ENCODE measurements around the gene DEFB119. TPM values are rescaled to one million over a fixed set of nuclear protein-coding genes. Genes with fewer than 3 reads are reported as not detected.
"Not testable (repeated sequence)": the region's sequence is repeated elsewhere in the genome, so short reads cannot be mapped to it uniquely, and the experiment has no call there.

The DEFB119 gene
- total RNA-seq, 4 donors from 2014 or later, result 2.7 TPM; not detected in 3

DNA sequence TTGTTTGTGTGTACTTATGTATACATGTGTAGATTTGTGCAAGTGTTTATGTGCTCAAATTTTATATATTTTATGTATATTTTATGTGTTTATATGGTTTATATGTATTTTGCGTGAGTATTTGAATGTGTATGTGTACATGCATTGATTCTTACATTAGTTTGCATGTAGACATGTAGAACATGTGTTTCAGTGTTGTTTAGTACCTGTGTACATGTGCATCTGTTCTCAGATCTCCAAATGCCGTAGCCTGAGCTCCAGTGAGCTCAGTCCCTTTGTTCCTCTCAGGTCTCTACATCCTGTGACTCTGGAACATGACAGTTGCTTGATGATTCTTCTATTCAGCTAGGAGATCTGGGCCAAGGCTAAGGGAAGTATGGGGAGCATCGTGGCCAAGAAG is 4.5 kb upstream of the DEFB119 start:
- no peaks in the 10 kb centered on the region for H3K9me3 ChIP-seq
- peaks cover 0 to 25% (median 0%) of the 10 kb centered on the region in 4 donors for H3K27me3 ChIP-seq
- intact Hi-C loops (cut with DNase I), result no loop called here
- no peak for DNase-seq (ENCODE audit: extremely low spot score)
- H3K27ac ChIP-seq (replicated peaks in 1 of 4), result no peak overlapping the region
- H3K4me1 ChIP-seq, result no peaks in the 10 kb centered on the region
- 48% methylated on average over 3 of the region's 3 CpGs for WGBS
- TF ChIP-seq POLR2A (IDR thresholded peaks at IDR 0.05; ENCODE audit: low read depth) (no peak), EP300 (IDR thresholded peaks at IDR 0.05) (no peak), POLR2AphosphoS5 (IDR thresholded peaks at IDR 0.05) (no peak)
- TF ChIP-seq, protein P1, sequence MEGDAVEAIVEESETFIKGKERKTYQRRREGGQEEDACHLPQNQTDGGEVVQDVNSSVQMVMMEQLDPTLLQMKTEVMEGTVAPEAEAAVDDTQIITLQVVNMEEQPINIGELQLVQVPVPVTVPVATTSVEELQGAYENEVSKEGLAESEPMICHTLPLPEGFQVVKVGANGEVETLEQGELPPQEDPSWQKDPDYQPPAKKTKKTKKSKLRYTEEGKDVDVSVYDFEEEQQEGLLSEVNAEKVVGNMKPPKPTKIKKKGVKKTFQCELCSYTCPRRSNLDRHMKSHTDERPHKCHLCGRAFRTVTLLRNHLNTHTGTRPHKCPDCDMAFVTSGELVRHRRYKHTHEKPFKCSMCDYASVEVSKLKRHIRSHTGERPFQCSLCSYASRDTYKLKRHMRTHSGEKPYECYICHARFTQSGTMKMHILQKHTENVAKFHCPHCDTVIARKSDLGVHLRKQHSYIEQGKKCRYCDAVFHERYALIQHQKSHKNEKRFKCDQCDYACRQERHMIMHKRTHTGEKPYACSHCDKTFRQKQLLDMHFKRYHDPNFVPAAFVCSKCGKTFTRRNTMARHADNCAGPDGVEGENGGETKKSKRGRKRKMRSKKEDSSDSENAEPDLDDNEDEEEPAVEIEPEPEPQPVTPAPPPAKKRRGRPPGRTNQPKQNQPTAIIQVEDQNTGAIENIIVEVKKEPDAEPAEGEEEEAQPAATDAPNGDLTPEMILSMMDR (IDR thresholded peaks at IDR 0.05), result no peak
- H3K4me3 ChIP-seq, result no peak overlapping the region
- H3K36me3 ChIP-seq, result no peaks in the 10 kb centered on the region

DNA sequence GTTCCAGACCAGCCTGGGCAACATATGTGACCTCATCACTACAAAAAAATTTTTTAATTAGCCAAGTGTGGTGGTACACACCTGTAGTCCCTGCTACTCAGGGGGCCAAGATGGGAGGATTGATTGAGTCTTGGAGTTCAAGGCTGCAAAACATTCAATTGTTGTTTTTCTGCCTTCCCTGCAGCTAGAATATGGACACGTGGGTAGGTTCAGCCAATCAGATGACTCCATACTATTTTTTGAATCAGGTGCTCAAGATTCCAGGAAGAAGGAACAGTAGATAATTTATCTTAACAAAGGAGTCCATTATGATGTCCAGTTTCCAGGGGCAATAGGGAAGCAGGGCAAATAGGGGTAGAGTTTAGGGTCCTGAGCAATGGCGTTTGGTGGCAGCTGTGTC is 2.4 kb upstream of the DEFB119 start:
- no peak overlapping the region for H3K27ac ChIP-seq (replicated peaks in 1 of 4)
- H3K27me3 ChIP-seq, result peaks cover 0 to 36% (median 0%) of the 10 kb centered on the region in 4 donors
- no peak for TF ChIP-seq EP300 (IDR thresholded peaks at IDR 0.05)
- TF ChIP-seq, protein P1 (IDR thresholded peaks at IDR 0.05), result no peak
- TF ChIP-seq POLR2AphosphoS5 (IDR thresholded peaks at IDR 0.05), result no peak
- TF ChIP-seq POLR2A (IDR thresholded peaks at IDR 0.05; ENCODE audit: low read depth), result no peak
- H3K4me1 ChIP-seq, result no peaks in the 10 kb centered on the region
- 65% methylated on average over 2 of the region's 2 CpGs for WGBS
- no peaks in the 10 kb centered on the region for H3K9me3 ChIP-seq
- DNase-seq (ENCODE audit: extremely low spot score), result no peak
- intact Hi-C loops (cut with DNase I), result no loop called here
- H3K36me3 ChIP-seq, result no peaks in the 10 kb centered on the region
- no peak overlapping the region for H3K4me3 ChIP-seq

DNA sequence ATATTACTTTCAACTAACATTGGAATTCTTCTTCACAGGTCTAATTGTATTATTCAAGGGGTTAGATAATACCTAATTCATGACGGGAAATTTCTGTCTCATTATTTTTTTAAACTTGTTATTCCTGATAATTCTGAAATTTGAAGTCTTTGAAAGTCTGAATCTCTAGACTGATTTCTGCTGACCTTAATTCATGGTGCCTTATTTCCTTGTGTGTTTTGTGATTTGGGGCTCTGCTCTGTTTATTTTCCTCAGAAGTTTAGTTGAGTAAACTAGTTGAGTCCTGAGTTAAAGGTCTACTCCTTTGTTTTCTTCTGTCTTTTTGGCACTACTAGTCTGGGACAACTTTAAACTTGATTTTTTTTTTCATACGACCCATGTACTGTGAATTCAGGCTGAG is 16.0 kb downstream of the DEFB119 start:
- peaks cover 0 to 6% (median 0%) of the 10 kb centered on the region in 4 donors for H3K9me3 ChIP-seq
- H3K27ac ChIP-seq (replicated peaks in 1 of 4), result no peak overlapping the region
- H3K4me1 ChIP-seq, result no peaks in the 10 kb centered on the region
- TF ChIP-seq EP300 (IDR thresholded peaks at IDR 0.05), result no peak
- no peak for TF ChIP-seq POLR2A (IDR thresholded peaks at IDR 0.05; ENCODE audit: low read depth)
- TF ChIP-seq, protein P1 (IDR thresholded peaks at IDR 0.05), result no peak
- TF ChIP-seq POLR2AphosphoS5 (IDR thresholded peaks at IDR 0.05), result no peak
- H3K36me3 ChIP-seq, result no peaks in the 10 kb centered on the region
- intact Hi-C loops (cut with DNase I), result no loop called here
- no peak overlapping the region for H3K4me3 ChIP-seq
- DNase-seq (ENCODE audit: extremely low spot score), result no peak
- peaks cover 0 to 5% (median 0%) of the 10 kb centered on the region in 4 donors for H3K27me3 ChIP-seq
- WGBS, result 51% methylated on average over 2 of the region's 2 CpGs

DNA sequence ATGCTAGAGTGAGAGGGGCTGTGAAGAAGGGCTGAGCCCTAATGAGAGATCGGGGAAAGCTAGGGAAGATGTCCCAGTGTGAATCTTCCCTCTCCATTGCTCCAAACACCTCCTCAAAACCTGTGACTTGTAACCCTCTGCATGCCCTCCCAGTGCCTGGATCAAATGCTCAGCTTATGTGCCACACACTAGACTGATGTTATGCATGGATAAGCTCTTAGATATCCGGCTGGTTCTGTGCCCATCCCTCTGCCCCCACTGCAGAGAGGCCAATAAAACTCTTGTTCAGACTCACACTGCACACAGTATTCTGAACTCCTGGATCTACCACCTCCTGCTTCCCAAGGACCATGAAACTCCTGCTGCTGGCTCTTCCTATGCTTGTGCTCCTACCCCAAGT is 22.1 kb downstream of the DEFB119 start, which contains the start of gene DEFB118:
DEFB118 (plus strand) TSS at position 301 of the 400 bp plus-strand sequence; CDS start at position 351, 50 bp downstream.
- TF ChIP-seq POLR2AphosphoS5 (IDR thresholded peaks at IDR 0.05) (no peak), POLR2A (IDR thresholded peaks at IDR 0.05; ENCODE audit: low read depth) (no peak), EP300 (IDR thresholded peaks at IDR 0.05) (no peak)
- TF ChIP-seq, protein P1 (IDR thresholded peaks at IDR 0.05), result no peak
- no peaks in the 10 kb centered on the region for H3K36me3 ChIP-seq
- H3K27ac ChIP-seq (replicated peaks in 1 of 4), result no peak within 1 kb of the TSS
- intact Hi-C loops (cut with DNase I), result no loop called here
- peaks cover 0 to 12% (median 4%) of the 10 kb centered on the region in 4 donors for H3K9me3 ChIP-seq
- H3K4me1 ChIP-seq, result no peaks in the 10 kb centered on the region
- 74% methylated on average over 2 of the region's 2 CpGs for WGBS
- DNase-seq (ENCODE audit: extremely low spot score), result no peak
- no peak within 1 kb of the TSS for H3K4me3 ChIP-seq
- H3K27me3 ChIP-seq, result peaks cover 0 to 5% (median 0%) of the 10 kb centered on the region in 4 donors

DNA sequence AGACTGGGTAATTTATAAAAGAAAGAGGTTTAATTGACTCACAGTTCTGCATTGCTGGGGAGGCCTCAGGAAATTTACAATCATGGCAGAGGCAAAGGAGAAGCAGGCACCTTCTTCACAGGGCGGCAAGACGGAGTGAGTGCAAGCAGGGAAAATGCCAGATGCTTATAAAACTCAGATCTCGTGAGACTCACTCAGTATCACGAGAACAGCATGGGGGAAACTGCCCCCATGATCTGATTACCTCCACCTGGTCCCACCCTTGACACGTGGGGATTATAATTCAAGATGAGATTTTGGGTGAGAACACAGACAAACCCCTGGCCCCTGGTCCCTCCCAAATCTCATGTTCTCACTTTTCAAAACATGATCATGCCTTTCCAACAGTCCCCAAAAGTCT is 26.1 kb downstream of the DEFB119 start:
- H3K4me3 ChIP-seq; H3K27me3 ChIP-seq; DNase-seq (ENCODE audit: extremely low spot score); H3K27ac ChIP-seq (replicated peaks in 1 of 4); intact Hi-C loops (cut with DNase I); H3K4me1 ChIP-seq; H3K36me3 ChIP-seq: not testable (repeated sequence)
- WGBS, result 65% methylated on average over 5 of the region's 5 CpGs
- peaks cover 0 to 12% (median 4%) of the 10 kb centered on the region in 4 donors for H3K9me3 ChIP-seq
